GOT3 (cell line): ENCODE measurements around the gene VSTM4.

ENCODE experiments used
- DNase-seq: peaks from one replicate; lab custom pipeline; 2025; ENCODE audit warnings: mixed read lengths; lab: John Stamatoyannopoulos, UW

The VSTM4 gene

DNA sequence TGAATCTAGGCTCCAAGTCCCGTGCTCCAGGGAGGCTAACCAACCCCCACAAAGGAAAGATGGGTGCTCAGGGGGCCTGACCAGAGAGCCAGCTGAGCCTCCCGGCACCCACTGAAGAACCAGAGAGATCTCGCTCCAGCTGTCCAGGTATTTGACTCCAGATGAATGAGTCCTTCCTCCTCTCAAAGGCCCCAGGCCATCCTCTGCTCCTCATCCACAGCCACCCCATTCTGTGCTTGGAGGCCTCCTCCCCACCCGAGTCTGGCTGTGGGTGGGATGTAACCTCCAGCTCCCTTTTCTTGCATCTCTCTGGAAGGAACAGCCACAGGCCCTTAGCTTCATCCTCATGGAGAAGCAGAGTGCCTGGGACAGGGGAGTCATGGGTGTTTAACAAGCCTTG, 44.6 kb downstream of the VSTM4 start:
- DNase-seq, result no peak

- no peak for DNase-seq
Measured at GRCh38 chr10:49068672-49069217, 46.6 kb downstream of the VSTM4 start.

DNA sequence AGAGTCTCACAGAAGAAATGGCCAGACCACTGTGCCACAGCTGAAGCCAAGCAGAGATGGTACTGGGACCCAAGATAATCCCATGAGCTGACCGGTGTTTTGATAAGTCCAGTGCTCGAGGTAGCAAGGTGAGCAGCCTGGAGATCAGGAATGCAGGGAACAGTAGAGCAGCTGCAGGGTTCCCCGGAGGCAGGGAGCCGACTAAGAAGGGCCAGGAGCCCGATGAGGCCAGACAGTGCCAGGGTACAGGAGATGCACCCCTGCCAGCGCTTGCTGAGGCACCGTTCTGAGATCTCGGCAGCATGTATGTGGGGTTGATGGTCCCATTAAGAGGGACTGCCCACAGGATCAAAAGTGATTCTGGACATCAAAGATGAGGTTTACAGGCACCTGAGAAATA, 47.1 kb downstream of the VSTM4 start:
- no peak for DNase-seq

GRCh38 chr10:49066944-49067730, 48.2 kb downstream of the VSTM4 start:
- DNase-seq, result no peak

DNA sequence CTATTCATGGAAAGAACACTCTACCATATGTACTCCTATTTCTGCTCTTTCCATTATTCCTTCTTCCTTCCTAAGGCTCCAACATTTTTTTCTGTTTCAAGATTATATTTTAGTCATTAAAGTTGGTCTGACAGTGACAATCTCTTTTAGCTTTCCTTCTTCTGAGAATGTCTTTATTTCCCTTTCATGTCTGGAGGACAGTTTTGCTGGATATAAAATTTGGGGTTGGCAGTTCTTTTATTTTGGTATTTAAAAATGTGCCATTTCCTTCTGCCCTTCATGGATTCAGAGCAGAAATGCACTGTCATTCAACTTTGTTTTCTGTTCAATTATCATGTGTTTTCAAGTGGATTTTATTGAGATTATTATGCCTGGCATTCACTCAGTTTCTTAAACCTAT, 53.1 kb downstream of the VSTM4 start:
- DNase-seq, result no peak

- DNase-seq, result no peak
Measured at GRCh38 chr10:49061667-49062066, 53.7 kb downstream of the VSTM4 start.

- no peak for DNase-seq
Measured at GRCh38 chr10:49058463-49059255, 56.7 kb downstream of the VSTM4 start.

GRCh38 chr10:49057231-49057880, 58.0 kb downstream of the VSTM4 start:
- DNase-seq, result no peak

DNA sequence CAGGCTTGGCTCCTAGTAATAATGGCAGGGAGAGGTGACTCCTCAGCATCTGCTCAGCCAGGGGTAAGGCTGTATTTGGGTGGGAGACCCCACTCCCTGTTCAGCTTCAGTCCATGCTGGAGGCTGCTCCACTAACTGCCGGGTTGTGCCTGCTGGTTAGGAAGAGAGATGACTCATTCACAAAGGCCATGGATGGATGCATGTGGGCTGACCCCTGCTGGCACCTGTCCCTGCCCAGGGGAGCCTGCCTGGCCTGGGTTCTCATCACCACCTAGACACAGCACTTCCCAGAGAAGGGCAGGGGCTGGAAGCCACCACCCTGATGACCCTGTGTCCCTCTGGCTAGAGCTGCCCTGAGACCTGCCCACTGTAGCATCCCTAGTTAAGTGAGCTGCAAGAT, 59.0 kb downstream of the VSTM4 start:
- no peak for DNase-seq

GRCh38 chr10:49055221-49055849, 60.0 kb downstream of the VSTM4 start:
- DNase-seq, result no peak

DNA sequence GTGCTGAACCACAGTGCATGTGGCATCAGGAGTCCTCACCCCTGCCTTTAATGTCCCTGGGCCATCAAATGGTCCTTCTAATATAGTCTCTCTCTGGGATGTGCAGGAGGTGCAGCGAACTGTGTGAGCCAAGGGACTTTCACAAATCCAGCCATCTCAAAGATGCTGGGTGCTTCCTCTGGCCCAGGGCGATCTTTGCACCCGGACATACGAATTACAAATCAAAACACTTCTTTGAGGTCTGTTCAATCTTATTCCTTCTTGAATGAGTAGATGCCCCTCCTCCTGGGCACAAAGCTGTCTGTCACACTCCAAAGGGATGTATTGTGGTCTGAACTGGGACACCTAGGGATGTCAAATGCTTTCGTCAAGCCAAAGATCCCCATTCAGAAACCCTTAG, 60.6 kb downstream of the VSTM4 start:
- DNase-seq, result no peak

DNA sequence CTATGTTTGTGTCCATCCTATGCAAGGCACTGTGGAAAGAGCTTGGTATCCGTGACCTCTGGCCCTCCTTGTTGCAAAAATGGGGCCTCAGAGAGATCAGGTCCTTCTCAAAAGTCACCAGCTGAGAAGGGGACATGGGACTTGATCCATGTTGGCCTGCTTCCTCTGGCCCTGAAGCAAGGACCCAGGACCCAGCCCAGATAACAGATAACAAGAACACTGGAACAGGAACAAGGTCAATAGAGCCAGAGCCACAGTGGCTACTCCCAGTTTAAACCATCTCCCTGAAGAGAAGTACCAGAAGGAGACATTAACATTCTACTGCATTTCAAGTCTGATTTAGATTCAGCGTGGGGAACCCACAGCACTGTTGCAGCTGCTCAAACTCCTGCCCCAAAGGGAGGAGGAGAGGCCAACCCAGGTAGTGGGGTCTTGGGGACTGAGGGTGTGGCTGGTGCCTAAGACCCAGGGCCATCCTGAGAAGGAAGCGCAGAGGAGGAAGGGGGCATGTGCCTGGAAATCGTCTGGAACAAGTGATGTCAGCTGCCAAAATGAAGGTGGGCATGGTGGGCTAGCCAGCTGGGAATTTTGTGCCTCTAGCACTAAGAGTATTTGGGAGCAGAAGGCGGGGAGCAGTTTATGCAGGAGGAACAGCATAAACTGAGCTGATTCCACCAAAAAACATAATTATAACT, 61.2 kb downstream of the VSTM4 start:
- DNase-seq, result no peak

DNA sequence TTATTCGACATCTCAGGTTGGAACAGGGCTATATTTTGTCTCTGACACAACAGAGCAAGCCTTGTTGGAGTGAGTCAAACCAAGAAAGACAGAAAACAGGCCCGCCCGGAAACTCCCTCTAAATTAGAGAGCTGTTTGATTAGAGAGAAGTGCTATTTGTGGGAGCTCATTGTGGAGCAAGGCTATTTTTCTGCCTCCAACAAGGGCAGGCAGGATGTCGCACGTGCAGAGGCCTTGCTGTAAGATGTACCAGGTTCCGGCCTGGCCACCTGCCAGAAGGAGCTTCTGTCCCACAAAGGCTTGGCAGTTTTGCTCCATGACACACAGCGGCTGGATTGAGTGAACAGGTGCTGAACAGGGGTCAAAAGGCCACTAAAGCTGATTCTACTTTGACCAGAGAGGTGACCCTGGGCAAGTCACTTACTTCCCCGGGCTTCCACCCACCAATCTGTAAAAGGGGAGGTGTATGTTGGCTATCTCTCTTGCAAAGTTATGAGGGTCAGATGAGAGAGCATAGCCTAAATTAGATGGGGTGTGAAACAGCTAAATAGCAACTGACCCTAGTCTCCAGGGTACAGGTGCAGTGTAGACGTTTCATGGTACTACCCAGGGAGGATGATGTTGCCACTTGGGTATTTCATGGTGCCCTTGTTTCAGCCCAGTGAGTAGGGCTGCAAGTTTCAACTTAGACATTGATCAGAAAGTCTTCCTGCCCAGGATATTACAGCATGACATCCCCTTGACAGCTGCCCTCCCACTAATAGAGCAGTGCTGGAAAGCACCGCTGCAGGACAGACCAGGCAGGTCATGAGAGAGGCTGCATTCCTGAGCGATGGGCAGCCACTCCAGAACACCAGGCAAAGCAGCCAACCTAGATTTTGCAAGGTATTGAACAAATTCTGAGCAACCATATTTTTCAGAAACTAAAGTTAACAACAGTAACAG, 62.0 kb downstream of the VSTM4 start:
- DNase-seq, result no peak

DNA sequence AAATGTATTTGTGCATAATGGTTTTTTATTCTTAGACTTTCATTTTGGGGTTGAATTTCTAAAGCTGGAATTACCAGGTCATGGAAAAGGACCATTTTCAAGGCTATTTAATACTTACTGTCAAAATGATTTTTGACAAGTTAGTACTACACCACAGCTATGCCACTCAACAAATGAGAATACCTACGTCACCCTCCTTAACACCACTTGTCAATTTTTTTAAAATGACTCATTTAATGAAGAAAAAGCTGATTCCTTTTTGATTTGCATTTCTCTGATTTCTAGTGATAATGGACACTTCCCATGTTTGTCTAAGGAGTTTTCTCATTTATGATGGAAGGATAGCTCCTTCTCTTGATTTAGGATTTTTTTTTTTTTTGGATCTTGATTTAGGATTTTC, 63.3 kb downstream of the VSTM4 start:
- no peak for DNase-seq

DNA sequence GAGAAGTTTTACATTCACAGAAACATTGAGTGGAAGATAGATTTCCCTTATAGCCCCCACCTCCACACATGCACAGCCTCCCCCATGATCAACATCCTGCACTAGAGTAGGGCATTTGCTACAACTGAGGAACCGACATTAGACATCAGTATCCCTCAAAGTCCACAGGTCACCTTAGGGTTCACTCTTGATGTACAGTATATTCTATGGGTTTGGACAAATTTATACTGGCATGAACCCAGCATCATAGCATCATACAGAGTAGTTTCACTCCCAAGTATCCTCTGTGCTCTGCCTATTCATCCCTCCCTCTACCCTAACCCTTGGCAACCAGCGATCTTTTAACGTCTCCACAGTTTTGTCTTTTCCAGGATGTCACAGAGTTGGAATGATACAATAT, 64.4 kb downstream of the VSTM4 start:
- DNase-seq, result no peak

DNA sequence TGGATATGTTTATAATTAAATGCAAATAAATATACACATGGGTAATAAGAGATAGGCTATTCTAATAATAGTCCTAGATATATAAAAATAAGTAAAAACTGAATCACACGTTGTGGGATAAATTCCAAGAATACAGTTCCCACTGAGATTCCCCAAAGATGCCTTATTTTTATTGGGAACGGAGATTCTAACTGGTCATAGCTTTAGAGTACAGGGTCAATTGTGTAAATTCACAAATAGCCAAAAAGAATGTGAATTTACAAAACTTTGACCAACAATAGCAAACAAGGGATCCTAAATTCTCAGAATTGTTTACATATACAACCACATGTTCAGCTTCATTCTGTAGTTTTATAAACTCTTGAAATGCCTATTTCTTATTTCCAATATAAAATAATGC, 65.0 kb downstream of the VSTM4 start:
- DNase-seq, result no peak

DNA sequence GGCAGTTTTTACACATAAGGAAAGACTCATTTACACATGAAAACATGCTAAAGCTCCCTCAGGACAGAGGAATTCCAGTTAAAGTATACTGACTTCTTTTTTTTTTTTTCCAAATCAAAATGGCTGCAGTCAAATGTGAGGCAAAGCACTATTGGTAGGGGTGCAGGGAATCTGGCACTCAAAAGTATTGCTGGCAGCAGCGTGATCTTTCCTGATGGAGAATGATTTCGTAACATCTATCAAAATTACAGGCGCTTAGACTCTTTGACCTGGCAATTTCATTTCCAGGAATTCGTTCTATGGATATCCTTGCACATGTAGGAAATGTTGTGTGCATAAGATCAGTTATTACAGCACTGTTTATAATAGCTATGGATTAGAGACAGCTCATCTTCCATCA, 65.7 kb downstream of the VSTM4 start:
- DNase-seq, result no peak

DNA sequence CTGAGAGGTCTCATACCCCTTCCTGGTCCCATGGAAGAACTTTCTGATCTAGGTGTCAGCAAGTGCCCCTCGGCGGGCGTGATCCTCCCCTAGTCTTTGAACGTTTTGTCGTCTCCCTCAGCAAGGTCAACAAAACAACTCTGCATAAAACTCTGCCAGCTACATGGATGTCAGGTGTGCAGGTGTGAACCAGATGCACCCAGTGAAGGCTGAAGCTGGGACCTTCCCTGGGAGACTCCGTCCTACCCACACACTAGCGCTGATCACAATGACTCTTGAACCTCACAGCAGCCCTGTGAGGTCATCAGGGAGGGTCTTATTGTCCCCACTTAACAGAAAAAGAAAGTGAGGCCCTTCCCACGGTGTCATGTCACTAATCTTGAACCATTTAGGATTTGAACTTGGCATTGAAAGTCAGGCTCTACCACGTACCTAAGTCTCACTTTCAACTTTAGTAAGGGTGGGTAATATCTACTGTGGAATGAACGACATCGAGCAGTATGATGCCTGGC, 68.1 kb downstream of the VSTM4 start:
- no peak for DNase-seq

DNA sequence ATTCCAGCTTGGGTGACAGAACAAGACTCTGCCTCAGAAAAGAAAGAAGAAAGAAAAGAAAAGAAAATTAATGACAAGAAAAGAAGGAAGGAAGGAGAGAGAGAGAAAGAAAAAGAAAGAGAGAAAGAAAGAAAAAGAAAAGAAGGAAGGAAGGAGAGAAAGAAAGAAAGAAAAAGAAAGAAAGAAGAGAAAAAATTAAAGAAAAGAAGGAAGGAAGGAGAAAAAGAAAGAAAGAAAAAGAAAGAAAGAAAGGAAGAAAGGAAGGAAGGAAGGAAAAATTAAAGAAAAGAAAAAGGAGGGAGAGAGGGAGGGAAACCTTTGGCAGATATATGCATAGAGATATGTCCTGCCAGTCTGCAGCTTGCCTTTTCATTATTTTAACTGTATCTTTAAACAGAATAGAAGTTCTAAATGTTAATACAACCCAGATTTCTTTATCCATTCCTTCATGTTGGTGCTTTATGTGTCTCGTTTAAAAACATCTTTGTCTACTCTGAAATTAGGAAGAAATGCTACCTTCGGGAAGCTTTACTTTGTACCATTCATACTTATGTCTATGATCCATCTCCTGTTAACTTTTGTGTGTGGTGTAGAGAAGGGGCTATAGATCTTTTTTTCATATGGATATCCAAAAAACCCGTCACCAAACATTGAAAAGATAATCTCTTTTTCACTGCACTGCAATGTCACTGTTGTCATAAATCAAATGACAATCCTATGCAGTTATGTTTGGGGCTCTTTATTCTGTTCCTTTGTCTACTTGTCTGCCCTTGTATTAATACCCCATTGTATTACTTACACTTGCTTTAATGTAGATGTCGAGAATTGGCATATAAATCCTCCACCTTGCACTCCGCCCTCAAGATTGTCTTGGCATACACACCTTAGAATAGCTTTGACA, 70.8 kb downstream of the VSTM4 start:
- no peak for DNase-seq
